GM12874 (cell line): ENCODE measurements around the gene PCBP1.

Source experiments
- TF ChIP-seq, protein P1 (sequence below): IDR thresholded peaks from 2 replicates; pipeline ENCODE4 v1.5.1; 2011; ENCODE audit warnings: low read depth, mild to moderate bottlenecking, control low read depth, low read length, moderate library complexity; ENCODE audit not compliant: insufficient read depth

The PCBP1 gene

GRCh38 chr2:70069049-70069448, 18.2 kb upstream of the PCBP1 start:
- TF ChIP-seq, protein P1, sequence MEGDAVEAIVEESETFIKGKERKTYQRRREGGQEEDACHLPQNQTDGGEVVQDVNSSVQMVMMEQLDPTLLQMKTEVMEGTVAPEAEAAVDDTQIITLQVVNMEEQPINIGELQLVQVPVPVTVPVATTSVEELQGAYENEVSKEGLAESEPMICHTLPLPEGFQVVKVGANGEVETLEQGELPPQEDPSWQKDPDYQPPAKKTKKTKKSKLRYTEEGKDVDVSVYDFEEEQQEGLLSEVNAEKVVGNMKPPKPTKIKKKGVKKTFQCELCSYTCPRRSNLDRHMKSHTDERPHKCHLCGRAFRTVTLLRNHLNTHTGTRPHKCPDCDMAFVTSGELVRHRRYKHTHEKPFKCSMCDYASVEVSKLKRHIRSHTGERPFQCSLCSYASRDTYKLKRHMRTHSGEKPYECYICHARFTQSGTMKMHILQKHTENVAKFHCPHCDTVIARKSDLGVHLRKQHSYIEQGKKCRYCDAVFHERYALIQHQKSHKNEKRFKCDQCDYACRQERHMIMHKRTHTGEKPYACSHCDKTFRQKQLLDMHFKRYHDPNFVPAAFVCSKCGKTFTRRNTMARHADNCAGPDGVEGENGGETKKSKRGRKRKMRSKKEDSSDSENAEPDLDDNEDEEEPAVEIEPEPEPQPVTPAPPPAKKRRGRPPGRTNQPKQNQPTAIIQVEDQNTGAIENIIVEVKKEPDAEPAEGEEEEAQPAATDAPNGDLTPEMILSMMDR: no peak

GRCh38 chr2:70070542-70071268, 16.6 kb upstream of the PCBP1 start:
- TF ChIP-seq, protein P1: peak; percentile 80

DNA sequence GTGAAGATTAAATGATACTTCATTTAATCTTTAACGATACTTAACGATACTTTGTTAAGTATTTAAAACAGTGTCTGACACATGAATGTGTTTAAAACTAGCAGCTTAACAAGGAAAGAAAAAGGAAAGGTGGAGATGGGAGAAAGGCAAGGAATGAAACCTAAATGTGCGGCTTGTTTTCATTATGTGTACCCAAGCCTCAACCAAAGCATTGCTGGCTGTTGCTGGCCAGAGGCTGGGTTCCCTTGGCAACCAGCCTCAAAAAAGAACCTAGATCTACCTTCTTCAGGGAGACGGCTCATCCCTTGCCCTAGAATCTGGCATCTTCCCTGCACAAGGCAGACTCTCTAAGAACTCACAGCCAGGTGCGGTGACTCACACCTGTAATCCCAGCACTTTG, 13.8 kb upstream of the PCBP1 start:
- TF ChIP-seq, protein P1: no peak

GRCh38 chr2:70078384-70078783, 8.9 kb upstream of the PCBP1 start:
- TF ChIP-seq, protein P1: no peak

DNA sequence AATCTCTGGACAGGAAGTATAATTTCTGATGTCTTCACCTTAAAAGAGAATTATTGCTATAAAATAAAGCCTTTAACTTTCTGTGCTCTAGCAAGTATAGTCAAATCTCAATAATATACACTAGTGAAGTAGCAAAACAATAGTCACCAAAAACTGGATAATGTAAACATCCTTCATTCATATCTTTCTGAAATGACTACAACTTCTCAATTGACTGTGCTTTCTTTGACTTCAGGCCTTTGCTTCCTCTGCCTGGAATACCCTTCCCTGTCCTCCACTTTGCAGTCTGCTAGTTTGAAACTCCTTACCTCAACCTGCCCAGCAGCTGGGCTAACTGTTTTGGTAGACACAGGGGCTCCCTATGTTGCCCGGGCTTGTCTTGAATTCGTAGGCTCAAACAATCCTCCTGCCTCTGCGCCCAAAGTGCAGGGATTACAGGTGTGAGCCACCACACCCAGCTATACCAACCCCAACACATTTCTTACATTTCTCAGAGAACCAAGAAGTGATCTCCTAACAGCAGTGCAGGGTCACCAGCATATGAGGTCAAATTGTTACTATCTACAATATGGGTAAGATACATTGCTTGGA, 6.6 kb upstream of the PCBP1 start:
- TF ChIP-seq, protein P1: no peak

DNA sequence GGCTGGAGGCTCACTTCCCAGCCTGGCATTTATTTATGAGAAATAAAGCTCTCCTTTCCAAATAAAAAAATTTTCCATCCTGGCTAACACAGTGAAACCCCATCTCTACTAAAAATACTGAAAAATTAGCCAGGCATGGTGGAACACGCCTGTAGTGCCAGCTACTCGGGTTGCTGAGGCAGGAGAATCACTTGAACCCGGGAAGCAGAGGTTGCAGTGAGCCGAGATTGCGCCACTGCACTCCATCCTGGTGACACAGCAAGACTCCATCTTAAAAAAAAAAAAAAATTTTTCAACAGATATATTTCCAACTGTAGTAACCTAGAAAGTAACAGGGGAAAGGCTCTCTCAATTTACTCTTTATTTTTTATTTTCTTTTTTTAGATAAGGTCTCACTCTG, 6.1 kb upstream of the PCBP1 start:
- TF ChIP-seq, protein P1: no peak

- TF ChIP-seq, protein P1: no peak
Observed at GRCh38 chr2:70083344-70084156, 3.7 kb upstream of the PCBP1 start.
